NOMO-1 treated with dmso at 0.1 percent for 144 hours (cell line): ENCODE results near the gene PITHD1.
"Not testable (repeated sequence)": the region's sequence is repeated elsewhere in the genome, so short reads cannot be mapped to it uniquely, and the experiment has no call there.

Experiments
- DNase-seq: peaks from one replicate; lab custom pipeline; 2025; ENCODE audit not compliant: unreplicated experiment; lab: John Stamatoyannopoulos, UW

The PITHD1 gene

GRCh38 chr1:23797478-23798448, 19.5 kb downstream of the PITHD1 start:
- DNase-seq, result no peak

GRCh38 chr1:23798662-23799142, 20.5 kb downstream of the PITHD1 start:
- no peak for DNase-seq

- no peak for DNase-seq
These were observed 21.0 kb downstream of the PITHD1 start for GRCh38 chr1:23799255-23799569.

- peak; percentile 84 for DNase-seq
These were observed 21.6 kb downstream of the PITHD1 start for GRCh38 chr1:23799570-23800399.

- peak; percentile 94 for DNase-seq
These were observed 22.5 kb downstream of the PITHD1 start, which contains the start of gene GALE for GRCh38 chr1:23800400-23801337. GALE (minus strand) TSS chr1:23800754; CDS start chr1:23799007, 1,747 bp downstream.

GRCh38 chr1:23801338-23801748, 23.1 kb downstream of the PITHD1 start:
- DNase-seq, result no peak

GRCh38 chr1:23801876-23802275, 23.7 kb downstream of the PITHD1 start:
- no peak for DNase-seq

- DNase-seq, result not testable (repeated sequence)
These were observed 24.7 kb downstream of the PITHD1 start for GRCh38 chr1:23802809-23803342.

- no peak for DNase-seq
These were observed 25.5 kb downstream of the PITHD1 start for GRCh38 chr1:23803674-23804073.

GRCh38 chr1:23804183-23804835, 26.1 kb downstream of the PITHD1 start:
- no peak for DNase-seq

DNA sequence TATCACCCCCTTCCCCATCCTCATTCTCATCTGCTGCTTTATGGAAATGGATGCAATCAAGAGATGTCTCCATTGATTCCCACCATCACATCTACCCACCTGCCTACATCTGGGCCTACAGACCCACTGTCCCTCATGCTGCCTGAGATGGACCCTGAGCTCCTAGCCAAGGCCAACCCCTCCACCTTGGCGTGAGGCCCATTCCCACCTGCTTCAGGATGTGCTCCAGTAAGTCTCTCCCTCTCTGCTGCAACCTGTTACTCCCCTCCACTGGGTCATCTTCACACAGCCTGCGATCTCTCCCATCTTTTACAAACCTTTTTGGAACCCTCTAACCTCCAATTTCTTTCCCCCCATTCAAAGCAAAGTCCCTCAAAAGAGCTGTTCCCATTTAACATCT, 26.8 kb downstream of the PITHD1 start:
- DNase-seq, result no peak

DNA sequence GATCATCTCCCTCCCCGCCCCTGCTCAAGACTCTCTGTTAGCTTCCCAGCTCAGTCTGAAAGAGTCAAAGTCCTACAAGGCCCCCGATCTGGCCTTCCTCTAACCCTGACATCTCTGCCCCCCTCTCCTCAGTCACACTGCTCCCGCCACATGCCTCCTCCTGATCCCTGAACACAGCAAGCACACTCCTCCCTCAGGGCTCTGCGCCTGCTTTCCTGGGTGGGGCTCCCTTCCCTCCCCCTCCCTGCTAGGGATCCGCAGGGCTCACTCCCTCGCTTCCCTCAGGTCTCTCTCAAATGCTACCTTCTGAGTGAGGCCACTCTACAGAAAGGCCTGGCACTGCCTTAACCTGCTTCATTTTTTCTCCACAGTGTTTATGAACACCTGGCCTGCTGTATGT, 28.1 kb downstream of the PITHD1 start:
- no peak for DNase-seq

DNA sequence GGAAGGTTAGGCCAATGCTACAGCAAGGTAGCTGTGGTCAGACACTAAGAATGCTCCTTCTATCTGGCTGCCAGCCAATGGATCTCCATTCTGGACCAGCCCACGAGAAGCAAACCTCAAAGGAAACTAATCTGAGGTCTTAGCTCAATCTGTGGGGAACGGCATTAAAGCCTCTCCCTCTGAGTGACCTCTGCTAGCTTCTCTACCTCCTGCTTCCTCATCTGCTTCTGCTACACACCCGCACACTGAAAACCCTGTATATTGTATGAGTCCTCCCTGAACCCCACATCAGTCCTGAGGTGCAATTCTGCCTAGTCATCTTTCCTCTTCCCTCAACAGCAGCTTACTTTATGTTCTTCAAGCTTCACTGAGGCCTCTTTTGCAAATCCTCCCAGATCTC, 29.2 kb downstream of the PITHD1 start:
- DNase-seq, result peak; percentile 86

DNA sequence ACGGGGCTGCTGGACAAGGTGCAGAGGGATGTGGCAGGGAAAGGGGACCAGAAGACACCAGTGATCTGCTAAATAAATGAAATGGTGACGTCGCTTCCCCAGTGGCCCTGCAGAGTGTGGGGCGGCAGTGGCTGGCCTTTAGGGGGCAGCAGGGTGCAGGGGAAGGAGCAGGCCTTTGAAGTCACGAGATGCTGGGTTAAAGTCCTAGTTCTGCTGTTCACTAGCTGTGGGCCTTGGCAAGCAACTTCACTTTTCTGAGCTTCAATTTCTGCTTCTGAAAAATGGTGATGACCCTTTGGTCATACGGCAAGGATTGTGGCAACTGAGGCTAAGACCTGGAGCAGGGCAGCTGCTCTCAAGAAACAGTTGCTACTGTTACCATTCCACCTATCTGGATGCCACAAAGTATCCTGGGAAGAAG, 31.5 kb downstream of the PITHD1 start:
- peak; percentile 96 for DNase-seq

- peak; percentile 88 for DNase-seq
These were observed 32.8 kb downstream of the PITHD1 start for GRCh38 chr1:23810818-23811540.

DNA sequence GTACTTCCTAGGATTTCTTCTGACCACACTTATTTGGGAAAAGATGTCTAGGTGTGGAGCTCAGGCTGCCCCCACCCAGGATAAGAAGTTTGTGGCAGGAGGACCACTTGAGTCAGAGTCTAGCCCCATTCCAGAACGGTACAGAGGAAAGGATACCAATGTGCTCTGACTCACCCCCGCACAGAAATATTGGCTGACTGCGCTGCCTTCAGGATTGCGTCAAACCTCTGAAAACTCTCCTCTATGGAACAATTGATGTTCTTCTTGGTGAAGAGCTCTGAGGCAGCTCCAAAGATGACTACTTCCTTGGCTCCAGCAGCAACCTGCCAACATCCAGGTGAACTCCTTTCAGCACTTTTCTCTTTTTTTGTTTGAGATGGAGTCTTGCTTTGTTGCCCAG, 35.8 kb downstream of the PITHD1 start:
- DNase-seq, result no peak

DNA sequence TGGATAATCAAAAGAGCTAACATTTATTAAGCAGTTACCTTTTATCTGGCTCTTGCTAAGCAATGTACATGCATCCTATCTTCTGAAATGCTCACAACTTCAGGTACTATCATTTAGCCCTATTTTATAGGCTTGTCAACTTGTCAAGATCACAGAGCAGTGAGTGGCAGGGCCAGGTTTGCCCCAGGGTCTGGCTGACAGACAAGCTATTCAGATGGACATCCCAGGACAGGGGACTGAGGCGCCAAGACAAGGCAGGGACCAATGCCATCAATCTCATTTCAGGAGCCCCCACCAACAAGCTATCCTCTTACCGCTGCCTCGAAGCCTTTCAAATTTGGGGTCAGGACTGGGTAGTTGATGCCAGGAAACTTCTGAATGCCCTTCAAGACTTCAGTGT, 38.1 kb downstream of the PITHD1 start:
- no peak for DNase-seq

DNA sequence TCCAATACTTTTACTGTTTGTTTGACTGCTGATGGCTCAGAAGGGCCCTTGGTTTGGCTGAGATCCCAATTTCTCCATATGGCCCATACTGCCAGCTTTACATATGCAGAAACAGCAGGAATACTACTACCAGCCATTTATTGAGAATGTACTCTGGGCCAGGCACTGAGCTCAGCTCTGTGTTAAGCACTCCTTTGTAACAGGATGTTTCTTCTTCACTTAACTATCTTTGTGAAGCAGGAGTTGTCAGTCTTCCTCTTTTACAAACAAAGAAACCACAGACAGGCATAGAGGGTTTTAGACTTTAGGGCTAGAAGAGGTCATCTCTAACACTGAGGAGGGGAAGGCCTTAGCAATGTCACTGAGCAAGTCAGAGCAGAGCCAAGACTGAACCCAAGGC, 38.7 kb downstream of the PITHD1 start:
- DNase-seq, result no peak

GRCh38 chr1:23817633-23818032, 39.4 kb downstream of the PITHD1 start:
- DNase-seq, result no peak
